ENCODE measurements around the gene IREB2.
A peak's percentile ranks its signal among the peaks of the same experiment; 100 is the strongest.
"Not testable (repeated sequence)": the region's sequence is repeated elsewhere in the genome, so short reads cannot be mapped to it uniquely, and the experiment has no call there.

IREB2 gene, protein sequence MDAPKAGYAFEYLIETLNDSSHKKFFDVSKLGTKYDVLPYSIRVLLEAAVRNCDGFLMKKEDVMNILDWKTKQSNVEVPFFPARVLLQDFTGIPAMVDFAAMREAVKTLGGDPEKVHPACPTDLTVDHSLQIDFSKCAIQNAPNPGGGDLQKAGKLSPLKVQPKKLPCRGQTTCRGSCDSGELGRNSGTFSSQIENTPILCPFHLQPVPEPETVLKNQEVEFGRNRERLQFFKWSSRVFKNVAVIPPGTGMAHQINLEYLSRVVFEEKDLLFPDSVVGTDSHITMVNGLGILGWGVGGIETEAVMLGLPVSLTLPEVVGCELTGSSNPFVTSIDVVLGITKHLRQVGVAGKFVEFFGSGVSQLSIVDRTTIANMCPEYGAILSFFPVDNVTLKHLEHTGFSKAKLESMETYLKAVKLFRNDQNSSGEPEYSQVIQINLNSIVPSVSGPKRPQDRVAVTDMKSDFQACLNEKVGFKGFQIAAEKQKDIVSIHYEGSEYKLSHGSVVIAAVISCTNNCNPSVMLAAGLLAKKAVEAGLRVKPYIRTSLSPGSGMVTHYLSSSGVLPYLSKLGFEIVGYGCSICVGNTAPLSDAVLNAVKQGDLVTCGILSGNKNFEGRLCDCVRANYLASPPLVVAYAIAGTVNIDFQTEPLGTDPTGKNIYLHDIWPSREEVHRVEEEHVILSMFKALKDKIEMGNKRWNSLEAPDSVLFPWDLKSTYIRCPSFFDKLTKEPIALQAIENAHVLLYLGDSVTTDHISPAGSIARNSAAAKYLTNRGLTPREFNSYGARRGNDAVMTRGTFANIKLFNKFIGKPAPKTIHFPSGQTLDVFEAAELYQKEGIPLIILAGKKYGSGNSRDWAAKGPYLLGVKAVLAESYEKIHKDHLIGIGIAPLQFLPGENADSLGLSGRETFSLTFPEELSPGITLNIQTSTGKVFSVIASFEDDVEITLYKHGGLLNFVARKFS

DNA sequence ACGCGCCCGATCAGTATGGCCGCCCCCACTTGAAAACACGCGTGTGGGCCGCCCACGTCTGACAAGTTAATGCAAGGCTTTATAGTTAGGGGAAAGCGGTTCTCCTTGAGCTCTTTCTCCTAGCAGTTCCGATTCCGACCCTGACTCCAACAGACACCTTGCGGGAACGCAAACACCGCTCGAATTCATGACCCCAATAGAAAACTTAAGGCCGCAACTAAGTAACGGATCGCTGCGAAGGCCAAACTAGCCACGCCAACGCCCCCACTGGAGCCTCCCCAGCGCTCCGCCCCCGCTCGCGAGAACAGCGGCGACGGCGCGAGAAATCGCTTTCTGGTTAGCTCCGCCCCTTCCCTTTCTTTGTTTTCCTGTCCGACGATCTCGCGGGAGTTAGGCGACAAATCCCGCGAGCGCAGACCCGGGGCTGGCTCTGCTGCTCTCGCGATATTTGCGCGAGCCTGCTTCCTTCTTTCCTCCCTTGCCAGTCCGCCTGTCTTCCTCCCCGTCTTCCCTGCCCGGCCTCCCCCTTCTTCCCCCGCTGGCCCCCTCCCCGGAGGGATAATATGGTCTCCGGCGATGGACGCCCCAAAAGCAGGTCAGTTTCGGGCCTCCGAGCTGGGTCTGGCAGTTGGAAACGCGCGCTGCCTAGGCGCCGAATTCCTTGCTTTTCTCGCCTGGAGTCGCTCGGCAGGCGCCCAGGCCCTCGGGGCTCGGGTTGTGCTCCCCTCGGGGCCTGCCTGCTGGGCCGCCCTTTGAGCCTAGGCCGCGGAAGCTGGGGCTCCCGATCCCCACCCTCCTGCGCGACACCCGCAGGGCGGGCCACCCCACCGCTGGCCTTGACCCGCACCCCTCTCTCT is at the start of gene IREB2:
IREB2 (plus strand) TSS at position 455 of the 857 bp plus-strand sequence; CDS start at position 577, 122 bp downstream.
- DNase-seq, result peak; percentile 83

DNA sequence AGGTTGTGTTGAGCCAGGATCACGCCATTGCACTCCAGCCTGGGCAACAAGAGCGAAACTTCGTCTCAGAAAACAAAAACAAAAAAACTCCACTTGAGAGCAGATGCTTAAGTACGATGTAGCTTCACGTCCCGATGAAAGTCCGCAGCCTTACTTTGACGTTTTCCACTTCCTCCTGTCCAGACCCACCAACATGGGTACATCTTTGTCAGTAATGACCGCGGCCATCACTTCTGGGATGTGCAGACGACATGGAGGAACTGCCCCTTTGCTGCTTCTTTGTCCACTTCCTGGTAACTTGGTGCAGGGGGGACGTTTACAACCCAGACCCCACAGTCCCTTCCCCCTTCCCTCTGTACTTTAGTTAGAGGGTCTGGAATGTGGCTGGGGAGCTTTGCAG is 49.2 kb upstream of the IREB2 start:
- no peak for DNase-seq

DNA sequence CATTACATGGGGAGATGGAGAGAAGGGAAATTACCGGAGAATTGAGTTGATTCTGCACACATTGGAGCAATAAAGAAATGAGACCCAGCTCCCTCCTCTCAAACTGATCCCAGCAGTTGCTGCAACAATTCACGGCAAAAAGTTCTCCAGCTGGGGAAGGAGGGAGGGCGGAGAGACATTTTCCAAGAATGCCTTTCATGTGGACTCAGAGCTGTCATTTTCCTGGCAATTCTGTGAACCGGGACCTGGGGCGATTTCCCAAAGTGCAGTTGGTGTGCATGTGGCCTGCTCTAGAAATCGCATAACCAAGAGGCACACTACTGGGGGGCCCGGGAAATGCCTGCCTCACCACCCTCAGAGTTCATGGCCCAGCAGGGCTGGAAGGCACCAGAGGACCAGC is 48.7 kb upstream of the IREB2 start:
- DNase-seq, result no peak

DNA sequence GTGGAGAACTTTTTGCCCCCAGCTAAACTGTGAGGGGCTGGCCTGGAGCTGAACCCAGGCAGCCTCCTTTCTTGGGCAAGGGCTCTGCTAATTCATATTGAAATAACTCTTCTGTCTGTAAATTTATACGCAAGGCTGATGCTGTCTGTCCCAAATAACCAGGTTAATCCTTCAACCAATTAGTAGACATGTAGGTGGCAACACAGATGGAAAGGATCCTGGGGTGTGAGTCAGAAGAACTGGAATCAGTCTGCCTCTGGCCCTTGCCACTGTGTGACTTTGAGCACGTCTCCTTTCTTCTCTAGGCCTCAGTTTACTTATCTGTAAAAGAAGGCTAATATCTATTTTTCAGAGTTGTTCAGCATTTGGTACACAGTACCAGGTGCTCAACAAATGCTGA is 48.3 kb upstream of the IREB2 start:
- DNase-seq, result no peak

DNA sequence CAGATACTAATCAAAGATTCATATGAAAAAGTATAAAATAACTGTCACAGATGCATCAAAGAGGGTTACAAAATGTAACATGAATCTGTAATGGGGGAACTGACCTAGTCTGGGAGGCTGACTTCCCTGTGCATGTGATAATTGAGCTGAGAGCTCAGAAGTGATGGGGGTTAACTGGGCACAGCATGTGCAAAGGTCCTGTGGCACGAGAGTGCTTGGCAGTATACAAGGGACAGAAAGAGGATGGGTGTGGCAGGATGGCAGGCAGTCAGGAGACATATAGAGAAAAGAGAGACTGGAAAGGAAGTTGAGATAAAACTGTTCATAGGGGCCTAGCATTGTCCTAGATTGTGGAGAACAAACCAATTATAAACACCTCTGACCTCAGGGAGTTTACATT is 47.8 kb upstream of the IREB2 start:
- DNase-seq, result no peak

DNA sequence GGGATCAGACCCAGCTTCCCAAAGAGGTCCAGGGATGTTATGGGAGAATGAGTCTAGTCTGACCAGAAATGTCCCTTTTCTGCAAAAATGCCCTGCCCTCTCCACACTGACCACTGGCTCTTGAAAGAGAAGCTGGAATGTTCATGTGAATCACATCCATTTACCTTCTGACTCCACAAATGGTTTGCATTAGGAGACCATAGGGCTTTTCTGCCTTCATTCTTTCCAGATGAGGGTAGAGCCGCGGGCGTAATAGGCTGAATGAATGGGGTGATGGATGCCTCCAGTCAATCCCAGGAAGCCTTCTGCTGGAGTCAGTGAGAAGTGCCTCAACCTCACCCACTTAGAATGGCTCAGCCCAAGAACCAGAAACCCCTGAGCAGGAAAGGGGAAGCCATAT is 47.2 kb upstream of the IREB2 start:
- no peak for DNase-seq

DNA sequence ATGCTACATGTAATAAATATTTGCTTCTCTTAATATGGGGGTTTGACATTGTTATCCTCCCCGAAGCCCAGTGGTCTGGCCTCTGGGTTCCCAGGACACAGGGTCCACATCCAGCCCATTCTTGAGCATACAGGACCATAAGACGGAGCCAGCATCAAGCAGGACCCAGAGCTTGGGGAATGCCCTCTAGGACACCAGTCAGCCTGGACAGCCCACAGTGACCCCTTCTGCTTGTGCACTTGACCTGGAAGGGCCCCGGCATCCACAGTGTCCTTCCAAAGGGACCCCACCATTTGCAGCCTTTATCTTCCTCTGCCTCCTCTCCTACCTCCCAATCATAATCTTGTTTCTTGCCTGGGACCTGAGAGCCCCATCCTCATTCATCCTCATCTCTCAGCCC is 46.2 kb upstream of the IREB2 start:
- no peak for DNase-seq

DNA sequence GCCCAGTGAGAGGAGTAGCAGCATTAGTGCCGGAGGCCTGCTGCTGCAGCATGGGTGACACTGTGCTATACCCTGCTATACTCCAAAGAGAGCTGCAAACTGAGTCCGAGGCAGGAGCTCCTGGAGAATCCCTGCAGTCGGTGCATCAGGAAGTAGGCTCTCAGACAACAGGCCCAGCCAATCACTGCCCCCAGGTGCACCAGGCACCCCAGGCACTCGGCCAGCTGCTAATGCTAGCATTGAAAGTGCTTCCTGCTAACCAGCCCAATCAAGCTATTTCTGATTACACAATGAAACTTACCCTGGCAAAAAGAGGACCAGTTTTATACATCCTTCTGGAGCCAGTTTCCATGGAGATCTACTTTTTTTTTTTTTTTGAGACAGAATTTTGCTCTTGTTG is 45.6 kb upstream of the IREB2 start:
- DNase-seq, result peak; percentile 76

DNA sequence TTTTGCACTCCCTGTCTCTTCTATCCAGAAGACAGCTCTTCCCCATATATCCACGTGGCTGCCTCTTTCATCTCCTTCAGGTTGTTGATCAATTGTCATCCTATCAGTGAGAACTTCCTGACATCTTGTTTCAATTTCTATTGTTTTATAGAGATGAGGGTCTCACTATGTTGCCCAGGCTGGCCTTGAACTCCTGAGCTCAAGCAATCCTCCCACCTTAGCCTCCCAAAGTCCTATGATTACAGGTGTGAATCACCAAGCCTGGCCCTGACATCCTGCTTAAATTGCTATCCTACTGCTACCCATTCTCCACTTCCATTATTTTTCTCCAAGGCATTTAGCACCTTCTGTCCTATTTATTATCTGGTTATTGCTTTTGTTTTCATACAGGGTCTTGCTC is 44.9 kb upstream of the IREB2 start:
- DNase-seq, result no peak

DNA sequence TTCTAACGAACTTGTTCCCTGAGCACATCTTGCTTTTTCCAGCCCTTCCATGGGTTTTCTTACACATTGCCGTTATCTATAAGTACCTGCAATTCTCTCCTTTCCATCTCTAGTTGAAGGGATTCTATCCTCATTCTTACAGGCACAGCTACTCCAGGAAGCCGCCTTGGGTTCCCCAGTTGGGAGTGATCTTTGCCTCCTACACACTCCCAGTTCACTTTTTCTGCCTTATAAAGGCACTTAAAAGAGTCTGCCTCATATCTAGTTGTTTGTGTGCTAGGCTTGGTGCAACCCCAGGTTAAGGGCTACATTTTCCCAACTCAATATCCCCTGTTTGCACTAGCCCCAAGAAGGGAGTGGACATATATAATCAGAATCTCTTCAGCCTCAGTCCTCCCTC is 44.0 kb upstream of the IREB2 start:
- DNase-seq, result no peak

DNA sequence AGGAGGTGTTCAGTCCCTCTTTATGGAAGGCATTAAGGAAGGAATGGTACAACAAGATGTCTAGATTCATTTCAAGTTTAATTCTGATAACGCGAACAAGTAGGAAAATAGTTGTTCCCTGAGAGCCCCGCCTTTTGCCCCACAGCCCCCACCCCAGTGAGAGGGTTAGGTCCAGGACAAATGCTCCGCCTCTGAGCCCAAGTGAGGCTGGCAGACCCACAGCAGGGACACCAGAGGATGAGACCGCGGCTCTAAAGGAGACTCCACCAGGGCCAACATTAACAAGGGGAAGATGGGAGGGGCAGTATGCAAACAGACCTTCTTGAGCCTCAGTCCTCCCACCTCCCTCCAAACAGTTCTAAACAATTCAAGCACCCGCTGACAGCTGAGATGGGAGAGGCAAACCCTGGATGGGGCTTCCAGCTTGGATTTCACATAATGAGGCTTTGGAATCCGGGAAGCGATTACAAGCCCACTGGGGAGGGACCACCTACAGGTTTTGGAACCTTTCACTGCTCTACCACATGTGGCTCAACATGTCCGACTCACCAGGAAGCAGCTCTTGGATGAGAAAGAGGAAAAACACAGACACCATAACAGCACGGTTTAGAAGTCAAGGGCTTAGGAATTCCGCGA is 42.9 kb upstream of the IREB2 start:
- DNase-seq, result no peak

DNA sequence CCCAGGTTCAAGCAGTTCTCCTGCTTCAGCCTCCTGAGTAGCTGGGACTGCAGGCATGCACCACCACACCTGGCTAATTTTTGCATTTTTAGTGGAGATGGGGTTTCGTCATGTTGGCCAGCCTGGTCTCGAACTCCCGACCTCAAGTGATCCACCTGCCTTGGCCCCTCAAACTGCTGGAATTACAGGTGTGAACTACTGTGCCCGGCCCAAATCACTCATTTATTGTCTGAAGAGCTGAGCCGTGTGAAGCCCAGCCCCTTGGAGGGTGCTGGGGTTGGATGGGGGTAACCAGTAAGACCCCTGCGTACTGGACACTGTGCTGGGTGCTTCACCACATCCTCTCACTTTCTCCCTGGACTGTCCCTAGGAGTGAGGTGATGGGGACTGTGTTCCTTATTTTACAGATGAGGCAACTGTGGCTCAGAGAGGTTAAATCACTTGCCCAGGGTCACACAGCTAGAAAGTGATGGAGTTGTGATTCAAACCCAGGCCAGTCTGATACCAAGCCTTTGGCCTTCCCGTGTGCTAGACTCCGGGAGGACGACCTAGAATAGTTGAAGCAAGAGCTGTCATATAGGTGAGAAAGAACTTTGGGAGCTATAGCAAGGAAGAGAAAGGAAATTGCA is 41.7 kb upstream of the IREB2 start:
- DNase-seq, result no peak

DNA sequence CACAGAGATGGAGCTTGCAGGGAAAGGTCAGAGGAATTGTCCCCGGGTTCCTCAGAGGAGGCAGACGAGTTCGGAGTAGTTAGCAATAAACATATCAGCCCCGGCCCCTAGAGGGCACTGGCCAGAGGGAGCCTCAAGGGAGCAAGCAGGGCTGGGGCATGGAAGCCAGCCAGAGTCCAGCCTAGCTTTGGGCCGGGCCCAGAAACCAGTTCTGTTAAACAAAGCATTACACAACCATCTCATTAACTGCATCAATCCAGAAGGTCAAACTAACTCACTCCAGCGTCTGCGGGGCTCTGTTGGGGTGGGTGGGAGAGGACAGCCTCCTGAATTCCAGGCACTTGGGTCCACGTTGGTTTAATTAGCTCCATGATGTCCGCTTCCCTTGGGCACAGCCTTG is 41.0 kb upstream of the IREB2 start:
- no peak for DNase-seq

DNA sequence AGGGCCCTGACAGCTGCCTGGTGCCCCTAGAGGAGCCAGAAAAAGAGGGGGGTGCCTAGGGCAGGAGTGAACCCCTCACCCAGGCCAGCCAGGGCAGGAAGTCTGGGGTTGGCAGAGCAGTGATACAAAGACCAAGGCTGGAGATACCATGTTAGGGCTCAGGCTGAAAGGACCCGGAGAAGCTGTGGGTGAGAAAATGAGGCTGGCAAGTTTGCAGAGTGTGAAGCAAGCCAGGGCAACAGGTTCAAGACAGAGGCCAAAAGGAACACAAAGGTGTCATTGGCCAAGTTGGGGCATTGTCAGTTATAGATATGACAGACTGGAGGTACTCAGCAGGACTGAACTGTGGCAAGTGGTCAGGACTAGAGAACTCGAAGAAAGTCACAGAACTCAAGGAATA is 40.6 kb upstream of the IREB2 start:
- no peak for DNase-seq

DNA sequence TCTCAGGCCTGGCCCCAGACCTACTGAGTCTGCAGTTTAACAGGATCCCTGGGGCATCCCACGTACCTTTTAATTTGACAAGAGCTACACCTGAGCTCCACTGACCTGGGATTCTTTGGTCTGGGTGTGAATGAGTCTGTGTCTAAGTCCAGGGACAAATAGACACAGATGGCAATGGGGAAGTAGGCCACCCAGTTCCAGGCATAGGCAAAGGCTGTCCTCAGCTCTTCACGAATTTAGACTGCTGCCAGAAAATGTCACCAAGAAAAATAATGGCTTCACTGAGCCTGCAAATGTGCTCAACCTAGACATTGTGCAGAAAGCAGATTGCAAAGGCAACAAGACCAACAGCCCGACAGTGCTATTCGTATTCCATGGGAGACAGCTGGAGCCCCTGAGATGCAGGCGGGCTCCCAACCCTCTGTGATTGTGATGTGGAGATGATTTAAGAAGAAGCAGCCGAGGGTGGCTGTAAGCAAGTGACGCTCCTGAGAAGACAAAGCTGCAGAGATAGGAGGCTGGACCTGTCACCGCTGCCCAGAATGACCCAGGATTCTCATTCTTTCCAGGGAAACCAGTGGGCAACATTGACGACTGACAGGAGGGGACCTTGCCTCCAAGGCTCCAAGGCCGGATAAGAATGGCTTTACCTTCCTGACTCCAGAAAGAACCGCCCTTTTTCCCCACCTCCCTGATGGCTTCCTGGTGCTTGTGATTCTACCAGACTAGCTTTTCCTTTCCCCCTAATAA is 39.8 kb upstream of the IREB2 start:
- no peak for DNase-seq

DNA sequence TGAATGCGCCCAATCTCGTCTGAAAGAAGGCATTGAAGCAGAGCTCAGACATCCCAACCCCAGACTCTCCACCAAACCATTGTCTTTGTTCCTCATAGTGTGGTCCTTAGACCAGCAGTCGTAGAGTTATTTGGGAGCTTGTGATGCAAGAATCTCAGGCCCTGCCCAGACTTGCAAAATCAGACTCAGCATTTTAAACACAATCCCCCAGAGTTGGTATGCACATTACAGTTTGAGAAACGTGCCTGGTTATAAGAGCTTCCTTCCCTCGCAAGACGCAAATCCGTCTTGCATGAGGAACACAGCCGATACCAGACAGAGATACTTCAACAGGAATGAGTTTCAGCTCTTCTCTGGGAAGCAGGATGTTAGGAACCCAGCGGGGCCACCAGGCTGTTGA is 38.9 kb upstream of the IREB2 start:
- DNase-seq, result no peak

DNA sequence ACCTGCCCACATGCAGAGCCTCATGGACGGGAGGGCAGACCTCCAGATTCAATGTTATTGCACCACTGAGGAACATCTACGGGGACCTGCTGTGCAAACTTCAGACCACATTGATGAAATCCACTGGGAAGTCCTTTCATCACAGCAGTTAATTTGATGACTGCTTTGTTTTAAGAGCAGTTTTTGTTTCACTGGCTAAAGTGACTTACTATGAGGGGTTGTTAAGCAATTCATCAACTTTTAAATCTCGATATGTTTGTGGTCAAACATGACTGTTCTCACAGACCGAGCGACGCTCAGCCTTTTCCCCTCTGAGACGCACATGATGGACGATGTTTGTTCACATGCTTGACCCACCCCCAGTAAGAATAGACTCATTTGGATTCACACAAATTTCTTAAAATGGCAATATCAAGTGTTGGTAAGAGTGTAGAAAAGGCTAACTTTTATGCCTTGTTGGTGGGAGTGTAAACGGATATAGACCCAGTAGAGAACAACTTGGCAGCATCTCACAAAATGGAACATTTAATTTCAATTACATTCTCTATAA is 35.9 kb upstream of the IREB2 start:
- no peak for DNase-seq

DNA sequence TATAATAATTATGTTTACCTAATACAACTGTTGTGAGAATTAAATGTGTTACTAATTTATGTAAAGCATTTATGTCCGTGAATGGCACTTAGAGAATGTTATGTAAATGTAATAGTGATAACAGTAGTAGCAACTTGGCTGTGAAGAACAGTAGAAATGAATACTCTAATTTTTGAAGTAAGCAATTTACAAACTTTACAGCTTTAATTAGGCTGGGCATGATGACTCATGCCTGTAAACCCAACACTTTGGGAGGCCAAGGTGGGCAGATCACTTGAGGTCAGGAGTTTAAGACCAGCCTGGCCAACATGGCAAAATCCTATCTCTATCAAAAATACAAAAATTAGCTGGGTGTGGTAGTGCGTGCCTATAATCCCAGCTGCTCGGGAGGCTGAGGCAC is 33.9 kb upstream of the IREB2 start:
- DNase-seq, result no peak

DNA sequence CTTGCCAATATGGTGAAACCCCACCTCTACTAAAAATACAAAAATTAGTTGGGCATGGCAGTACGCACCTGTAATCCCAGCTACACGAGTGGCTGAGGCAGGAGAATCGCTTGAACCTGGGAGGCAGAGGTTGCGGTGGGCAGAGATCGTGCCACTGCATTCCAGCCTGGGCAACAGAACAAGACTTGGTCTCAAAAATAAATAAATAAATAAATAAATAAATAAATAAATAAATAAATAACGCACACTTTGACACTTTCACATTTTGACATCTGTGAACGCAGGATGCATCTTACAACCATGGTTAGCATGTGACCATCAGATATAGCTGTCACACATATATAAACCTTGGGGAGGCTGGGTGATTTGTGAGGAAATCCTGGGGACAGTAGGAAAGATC is 33.2 kb upstream of the IREB2 start:
- DNase-seq, result not testable (repeated sequence)

DNA sequence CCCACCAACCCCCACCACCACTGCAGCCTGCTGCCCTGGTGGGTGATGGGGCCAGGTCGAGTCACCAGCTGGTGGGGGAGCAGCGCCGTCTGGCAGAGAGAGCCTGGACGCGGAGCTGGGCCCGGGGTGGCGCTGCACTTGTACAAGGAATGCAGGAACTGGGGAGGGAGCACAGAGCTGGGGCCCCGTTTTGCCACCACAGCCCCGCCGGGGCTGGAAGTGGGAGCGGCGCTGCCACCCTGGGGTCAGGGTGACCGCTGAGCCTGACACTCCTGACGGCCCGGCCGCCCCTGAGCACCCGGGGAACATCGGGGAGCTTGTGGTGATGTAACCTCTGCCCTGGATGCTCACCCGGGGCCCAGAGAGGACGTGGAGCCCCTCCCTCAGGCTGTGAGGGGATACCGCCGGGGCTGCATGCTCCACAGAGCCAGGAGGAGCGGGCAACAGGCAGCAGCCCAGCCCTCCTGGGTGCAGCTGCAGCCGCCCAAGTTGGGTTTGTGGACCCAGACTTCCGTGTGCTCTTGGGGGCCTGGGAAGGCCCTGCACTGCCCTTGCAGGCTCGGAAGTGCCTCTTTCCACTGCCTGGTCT is 32.6 kb upstream of the IREB2 start:
- DNase-seq, result no peak

Data from DMS79 (cell line).